HepG2 (cell line): ENCODE results near the gene C6orf136. TPM values are rescaled to one million over a fixed set of nuclear protein-coding genes. Genes with fewer than 3 reads are reported as not detected.

Experiments used
- EEA1 ChIP-seq: sonication (generic); formaldehyde crosslinking; IDR thresholded peaks from 2 replicates; pipeline ENCODE4 v1.5.1; 2020; ENCODE audit warnings: mild to moderate bottlenecking, missing genetic modification reagents, borderline replicate concordance
- FOXK1 ChIP-seq: sonication (generic); formaldehyde crosslinking; IDR thresholded peaks from 2 replicates; pipeline ENCODE4 v1.4.0; 2020; ENCODE audit warnings: low read depth, missing genetic modification reagents, borderline replicate concordance
- HCFC1 ChIP-seq: fragments of 150-350 bp; IDR thresholded peaks from 2 replicates; pipeline ENCODE4 v1.6.1; 2014; ENCODE audit warnings: low read depth, low read length
- MIER3 ChIP-seq: IDR thresholded peaks from 2 replicates; pipeline ENCODE4 v1.6.1; 2016; ENCODE audit warnings: missing compliant biosample characterization, borderline replicate concordance
- NFIB ChIP-seq: sonication (generic); formaldehyde crosslinking; IDR thresholded peaks from 2 replicates; pipeline ENCODE4 v1.9.0; 2021; ENCODE audit warnings: missing genetic modification reagents, mild to moderate bottlenecking, borderline replicate concordance
- RNF2 ChIP-seq: fragments of 450-650 bp; conservative IDR thresholded peaks from 2 replicates; pipeline ENCODE4 v1.6.1; 2016; ENCODE audit warnings: low read depth
- TBL1XR1 ChIP-seq: fragments of 150-350 bp; IDR thresholded peaks from 2 replicates; pipeline ENCODE4 v1.6.1; 2014; ENCODE audit warnings: borderline replicate concordance, low read length; ENCODE audit not compliant: partially characterized antibody
- ZBTB26 ChIP-seq: IDR thresholded peaks from 2 replicates; pipeline ENCODE4 v1.6.1; 2016; ENCODE audit warnings: missing compliant biosample characterization, missing genetic modification reagents, borderline replicate concordance
- ZMAT5 ChIP-seq: sonication (generic); formaldehyde crosslinking; IDR thresholded peaks from 2 replicates; pipeline ENCODE4 v1.5.0; 2020; ENCODE audit warnings: mild to moderate bottlenecking, low read depth, missing genetic modification reagents, borderline replicate concordance
- ZNF138 ChIP-seq: sonication (generic); formaldehyde crosslinking; IDR thresholded peaks from 2 replicates; pipeline ENCODE4 v1.5.0; 2020; ENCODE audit warnings: mild to moderate bottlenecking, low read depth, missing genetic modification reagents
- ZNF143 ChIP-seq: sonication (generic); formaldehyde crosslinking; IDR thresholded peaks from 2 replicates; pipeline ENCODE4 v1.4.0; 2020; ENCODE audit warnings: missing genetic modification reagents
- ZNF354B ChIP-seq: sonication (generic); formaldehyde crosslinking; IDR thresholded peaks from 2 replicates; pipeline ENCODE4 v1.8.0; 2022; ENCODE audit warnings: mild to moderate bottlenecking, missing genetic modification reagents
- ZNF629 ChIP-seq: sonication (generic); formaldehyde crosslinking; conservative IDR thresholded peaks from 2 replicates; pipeline ENCODE4 v1.5.0; 2020; ENCODE audit warnings: missing genetic modification reagents
- ZNF670 ChIP-seq: sonication (generic); formaldehyde crosslinking; IDR thresholded peaks from 2 replicates; pipeline ENCODE4 v1.8.0; 2022; ENCODE audit warnings: mild to moderate bottlenecking, missing genetic modification reagents, borderline replicate concordance
- ZNF841 ChIP-seq: sonication (generic); formaldehyde crosslinking; IDR thresholded peaks from 2 replicates; pipeline ENCODE4 v1.8.1; 2023; ENCODE audit warnings: missing genetic modification reagents, borderline replicate concordance
- ZNF850 ChIP-seq: sonication (generic); formaldehyde crosslinking; conservative IDR thresholded peaks from 2 replicates; pipeline ENCODE4 v1.9.0; 2021; ENCODE audit warnings: mild to moderate bottlenecking, missing genetic modification reagents
- ZNF891 ChIP-seq: sonication (generic); formaldehyde crosslinking; IDR thresholded peaks from 2 replicates; pipeline ENCODE4 v1.5.0; 2020; ENCODE audit warnings: mild to moderate bottlenecking, missing genetic modification reagents
- ZSCAN12 ChIP-seq: sonication (generic); formaldehyde crosslinking; IDR thresholded peaks from 2 replicates; pipeline ENCODE4 v1.9.0; 2021; ENCODE audit warnings: mild to moderate bottlenecking, missing genetic modification reagents
- polyA plus RNA-seq, 8 experiments: library from polyadenylated mRNA; depleted of rRNA in 3 of 8; stranded (reverse) in 7 of 8; unstranded in 1 of 8; fragments of >200 nt; fragmentation: Illumina TruSeq in 4 of 8; extraction: Trizol in 4 of 8; gene quantifications; 2 replicates each; pipeline versions ENCODE4 v1.2.1 to v1.2.3, GENCODE V29; 2011 to 2016; ENCODE audit warnings: low read depth in 4 of 8, missing spikeins in 1 of 8, mixed read lengths in 1 of 8; ENCODE audit not compliant: insufficient read depth in 1 of 8
- total RNA-seq, 5 experiments: library from RNA; depleted of rRNA; stranded (reverse); fragments of >200 nt; fragmentation: Illumina TruSeq; extraction: Trizol; gene quantifications; 2 replicates each; pipeline ENCODE4 v1.2.3, GENCODE V29; 2016; ENCODE audit warnings: low read depth in 1 of 5
- TF ChIP-seq, protein P1 (sequence below): sonication (generic); formaldehyde crosslinking; IDR thresholded peaks from 2 replicates; pipeline ENCODE4 v1.5.0; 2020; ENCODE audit warnings: missing genetic modification reagents
- TF ChIP-seq, protein P2 (sequence below): sonication (generic); formaldehyde crosslinking; IDR thresholded peaks from 2 replicates; pipeline ENCODE4 v1.4.0; 2020; ENCODE audit warnings: mild to moderate bottlenecking, low read depth, missing genetic modification reagents
- TF ChIP-seq, protein P3 (sequence below): sonication (generic); formaldehyde crosslinking; IDR thresholded peaks from 2 replicates; pipeline ENCODE4 v1.4.0; 2020; ENCODE audit warnings: missing genetic modification reagents
- TF ChIP-seq, protein P4 (sequence below): IDR thresholded peaks from 2 replicates; pipeline ENCODE4 v1.6.1; 2016

The C6orf136 gene
- total and polyA plus RNA-seq, 2 of the 13 experiments (the other 11 are each of a cell fraction or from before 2014, with no cell fraction given) = 12.0 to 26.2 TPM

- no peak for TF ChIP-seq ZNF850 (CRISPR knock-in tag)
- TF ChIP-seq ZNF841 = no peak
- TF ChIP-seq ZNF891 (CRISPR knock-in tag) = 0 out of 2 replicates have a peak, but pooled peaks have one; percentile 41
- no peak for TF ChIP-seq ZSCAN12
- no peak for TF ChIP-seq ZNF629
- peak; percentile 12; the same call in 1 of the 2 replicates for TF ChIP-seq HCFC1
- TF ChIP-seq ZNF143 = peak; percentile 44; the same call in 1 of the 2 replicates
- TF ChIP-seq ZNF670 (CRISPR knock-in tag) = peak; percentile 64; the same call in 1 of the 2 replicates
- TF ChIP-seq RNF2 = 0 out of 2 replicates have a peak, but pooled peaks have one; percentile 0
- TF ChIP-seq, protein P1, sequence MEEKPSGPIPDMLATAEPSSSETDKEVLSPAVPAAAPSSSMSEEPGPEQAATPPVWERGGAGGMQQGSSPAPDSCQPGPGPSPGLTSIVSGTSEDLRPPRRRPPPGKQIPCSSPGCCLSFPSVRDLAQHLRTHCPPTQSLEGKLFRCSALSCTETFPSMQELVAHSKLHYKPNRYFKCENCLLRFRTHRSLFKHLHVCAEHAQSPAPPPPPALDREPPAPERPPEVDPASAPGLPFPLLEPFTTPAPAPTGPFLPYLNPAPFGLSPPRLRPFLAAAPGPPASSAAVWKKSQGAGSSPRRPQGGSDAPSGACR (CRISPR knock-in tag) = peak; percentile 48; the same call in 1 of the 2 replicates
- TF ChIP-seq, protein P2, sequence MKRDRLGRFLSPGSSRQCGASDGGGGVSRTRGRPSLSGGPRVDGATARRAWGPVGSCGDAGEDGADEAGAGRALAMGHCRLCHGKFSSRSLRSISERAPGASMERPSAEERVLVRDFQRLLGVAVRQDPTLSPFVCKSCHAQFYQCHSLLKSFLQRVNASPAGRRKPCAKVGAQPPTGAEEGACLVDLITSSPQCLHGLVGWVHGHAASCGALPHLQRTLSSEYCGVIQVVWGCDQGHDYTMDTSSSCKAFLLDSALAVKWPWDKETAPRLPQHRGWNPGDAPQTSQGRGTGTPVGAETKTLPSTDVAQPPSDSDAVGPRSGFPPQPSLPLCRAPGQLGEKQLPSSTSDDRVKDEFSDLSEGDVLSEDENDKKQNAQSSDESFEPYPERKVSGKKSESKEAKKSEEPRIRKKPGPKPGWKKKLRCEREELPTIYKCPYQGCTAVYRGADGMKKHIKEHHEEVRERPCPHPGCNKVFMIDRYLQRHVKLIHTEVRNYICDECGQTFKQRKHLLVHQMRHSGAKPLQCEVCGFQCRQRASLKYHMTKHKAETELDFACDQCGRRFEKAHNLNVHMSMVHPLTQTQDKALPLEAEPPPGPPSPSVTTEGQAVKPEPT (CRISPR knock-in tag) = no peak
- TF ChIP-seq NFIB (CRISPR knock-in tag) = no peak
- no peak for TF ChIP-seq EEA1 (CRISPR knock-in tag)
- TF ChIP-seq MIER3 (CRISPR knock-in tag) = no peak; the same call in 1 of the 2 replicates
- TF ChIP-seq, protein P3, sequence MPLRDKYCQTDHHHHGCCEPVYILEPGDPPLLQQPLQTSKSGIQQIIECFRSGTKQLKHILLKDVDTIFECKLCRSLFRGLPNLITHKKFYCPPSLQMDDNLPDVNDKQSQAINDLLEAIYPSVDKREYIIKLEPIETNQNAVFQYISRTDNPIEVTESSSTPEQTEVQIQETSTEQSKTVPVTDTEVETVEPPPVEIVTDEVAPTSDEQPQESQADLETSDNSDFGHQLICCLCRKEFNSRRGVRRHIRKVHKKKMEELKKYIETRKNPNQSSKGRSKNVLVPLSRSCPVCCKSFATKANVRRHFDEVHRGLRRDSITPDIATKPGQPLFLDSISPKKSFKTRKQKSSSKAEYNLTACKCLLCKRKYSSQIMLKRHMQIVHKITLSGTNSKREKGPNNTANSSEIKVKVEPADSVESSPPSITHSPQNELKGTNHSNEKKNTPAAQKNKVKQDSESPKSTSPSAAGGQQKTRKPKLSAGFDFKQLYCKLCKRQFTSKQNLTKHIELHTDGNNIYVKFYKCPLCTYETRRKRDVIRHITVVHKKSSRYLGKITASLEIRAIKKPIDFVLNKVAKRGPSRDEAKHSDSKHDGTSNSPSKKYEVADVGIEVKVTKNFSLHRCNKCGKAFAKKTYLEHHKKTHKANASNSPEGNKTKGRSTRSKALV = peak; percentile 71; the same call in 1 of the 2 replicates
- no peak for TF ChIP-seq ZMAT5
- TF ChIP-seq, protein P4, sequence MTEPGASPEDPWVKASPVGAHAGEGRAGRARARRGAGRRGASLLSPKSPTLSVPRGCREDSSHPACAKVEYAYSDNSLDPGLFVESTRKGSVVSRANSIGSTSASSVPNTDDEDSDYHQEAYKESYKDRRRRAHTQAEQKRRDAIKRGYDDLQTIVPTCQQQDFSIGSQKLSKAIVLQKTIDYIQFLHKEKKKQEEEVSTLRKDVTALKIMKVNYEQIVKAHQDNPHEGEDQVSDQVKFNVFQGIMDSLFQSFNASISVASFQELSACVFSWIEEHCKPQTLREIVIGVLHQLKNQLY (CRISPR knock-in tag) = no peak
- no peak for TF ChIP-seq TBL1XR1
- no peak; the same call in 1 of the 2 replicates for TF ChIP-seq ZBTB26 (CRISPR knock-in tag)
- TF ChIP-seq ZNF354B (CRISPR knock-in tag) = no peak
- TF ChIP-seq ZNF138 (CRISPR knock-in tag) = no peak
- no peak for TF ChIP-seq FOXK1 (CRISPR knock-in tag)
These were observed 43.7 kb downstream of the C6orf136 start, which contains the start of gene NRM (continued) for GRCh38 chr6:30690403-30691207.
